SK-N-SH treated with all-trans-retinoic acid at 6 μM for 48 hours (cell line): ENCODE measurements around the gene AMD1.

Experiments
- ATAC-seq: fragments of 200-7000 bp; cut with Tn5 transposase; 3 replicates; pipeline ENCODE4 v1.9.1; 2020; ENCODE audit warnings: mild to moderate bottlenecking, moderate library complexity
- ARNTL ChIP-seq: fragments of 450-650 bp; formaldehyde crosslinking; IDR thresholded peaks from 2 replicates; pipeline ENCODE4 v1.5.0; 2020; ENCODE audit warnings: low read depth, mild to moderate bottlenecking, moderate library complexity, borderline replicate concordance
- BACH2 ChIP-seq: fragments of 250-450 bp; sonication (Bioruptor Pico); IDR thresholded peaks from 2 replicates; pipeline ENCODE4 v1.9.0; 2021; ENCODE audit warnings: mild to moderate bottlenecking, borderline replicate concordance
- CSDC2 ChIP-seq: fragments of 250-450 bp; sonication (Bioruptor Pico); IDR thresholded peaks from 2 replicates; pipeline ENCODE4 v1.5.0; 2020; ENCODE audit warnings: mild to moderate bottlenecking, moderate library complexity
- GLIS3 ChIP-seq: fragments of 250-450 bp; sonication (Bioruptor Pico); IDR thresholded peaks from 2 replicates; pipeline ENCODE4 v1.5.0; 2020; ENCODE audit warnings: mild to moderate bottlenecking, moderate library complexity
- ISL1 ChIP-seq: fragments of 250-450 bp; sonication (Bioruptor Pico); IDR thresholded peaks from 2 replicates; pipeline ENCODE4 v2.1.2; 2022; ENCODE audit warnings: mild to moderate bottlenecking, moderate library complexity
- OSR1 ChIP-seq: fragments of 250-450 bp; sonication (Bioruptor Pico); IDR thresholded peaks from 2 replicates; pipeline ENCODE4 v1.8.0; 2022; ENCODE audit warnings: moderate library complexity, mild to moderate bottlenecking, inconsistent platforms
- PPARA ChIP-seq: fragments of 250-450 bp; sonication (Bioruptor Pico); IDR thresholded peaks from 2 replicates; pipeline ENCODE4 v1.5.0; 2020; ENCODE audit warnings: mild to moderate bottlenecking, borderline replicate concordance
- RARB ChIP-seq: fragments of 250-450 bp; sonication (Bioruptor Pico); IDR thresholded peaks from 2 replicates; pipeline ENCODE4 v1.8.0; 2021; ENCODE audit warnings: mild to moderate bottlenecking, moderate library complexity
- SNAI2 ChIP-seq: fragments of 250-450 bp; sonication (Bioruptor Pico); IDR thresholded peaks from 2 replicates; pipeline ENCODE4 v1.5.0; 2020; ENCODE audit warnings: mild to moderate bottlenecking, moderate library complexity
- TCF4 ChIP-seq: fragments of 250-450 bp; sonication (Bioruptor Pico); IDR thresholded peaks from 2 replicates; pipeline ENCODE4 v1.8.0; 2021; ENCODE audit warnings: mild to moderate bottlenecking, moderate library complexity, borderline replicate concordance
- TOX ChIP-seq: fragments of 250-450 bp; sonication (Bioruptor Pico); IDR thresholded peaks from 2 replicates; pipeline ENCODE4 v1.8.0; 2021; ENCODE audit warnings: mild to moderate bottlenecking, moderate library complexity, borderline replicate concordance
- ZC3H10 ChIP-seq: fragments of 250-450 bp; sonication (Bioruptor Pico); IDR thresholded peaks from 2 replicates; pipeline ENCODE4 v1.5.1; 2021; ENCODE audit warnings: mild to moderate bottlenecking, moderate library complexity
- ZFP3 ChIP-seq: fragments of 250-450 bp; sonication (Bioruptor Pico); IDR thresholded peaks from 2 replicates; pipeline ENCODE4 v1.5.0; 2020; ENCODE audit warnings: mild to moderate bottlenecking, moderate library complexity
- ZFP30 ChIP-seq: fragments of 450-650 bp; formaldehyde crosslinking; IDR thresholded peaks from 2 replicates; pipeline ENCODE4 v1.5.0; 2022; ENCODE audit warnings: mild to moderate bottlenecking, moderate library complexity
- ZNF565 ChIP-seq: fragments of 450-650 bp; formaldehyde crosslinking; conservative IDR thresholded peaks from 2 replicates; pipeline ENCODE4 v1.5.0; 2020; ENCODE audit warnings: low read depth, mild to moderate bottlenecking, moderate library complexity
- ZNF70 ChIP-seq: fragments of 450-650 bp; formaldehyde crosslinking; IDR thresholded peaks from 2 replicates; pipeline ENCODE4 v1.5.0; 2020; ENCODE audit warnings: mild to moderate bottlenecking, moderate library complexity
- ZNF8 ChIP-seq: fragments of 450-650 bp; formaldehyde crosslinking; IDR thresholded peaks from 2 replicates; pipeline ENCODE4 v1.5.0; 2020; ENCODE audit warnings: mild to moderate bottlenecking, moderate library complexity
- TF ChIP-seq, protein P1 (sequence below): fragments of 250-450 bp; sonication (Bioruptor Pico); IDR thresholded peaks from 2 replicates; pipeline ENCODE4 v1.5.1; 2021; ENCODE audit warnings: mild to moderate bottlenecking, moderate library complexity
- TF ChIP-seq, protein P2 (sequence below): fragments of 250-450 bp; sonication (Bioruptor Pico); IDR thresholded peaks from 2 replicates; pipeline ENCODE4 v1.5.1; 2020; ENCODE audit warnings: low read depth, mild to moderate bottlenecking, moderate library complexity
- TF ChIP-seq, protein P3 (sequence below): fragments of 250-450 bp; sonication (Bioruptor Pico); IDR thresholded peaks from 2 replicates; pipeline ENCODE4 v1.5.0; 2020; ENCODE audit warnings: mild to moderate bottlenecking, moderate library complexity
- TF ChIP-seq, protein P4 (sequence below): fragments of 250-450 bp; sonication (Bioruptor Pico); IDR thresholded peaks from 2 replicates; pipeline ENCODE4 v1.8.0; 2021; ENCODE audit warnings: low read depth, mild to moderate bottlenecking, moderate library complexity, borderline replicate concordance

AMD1 gene

DNA sequence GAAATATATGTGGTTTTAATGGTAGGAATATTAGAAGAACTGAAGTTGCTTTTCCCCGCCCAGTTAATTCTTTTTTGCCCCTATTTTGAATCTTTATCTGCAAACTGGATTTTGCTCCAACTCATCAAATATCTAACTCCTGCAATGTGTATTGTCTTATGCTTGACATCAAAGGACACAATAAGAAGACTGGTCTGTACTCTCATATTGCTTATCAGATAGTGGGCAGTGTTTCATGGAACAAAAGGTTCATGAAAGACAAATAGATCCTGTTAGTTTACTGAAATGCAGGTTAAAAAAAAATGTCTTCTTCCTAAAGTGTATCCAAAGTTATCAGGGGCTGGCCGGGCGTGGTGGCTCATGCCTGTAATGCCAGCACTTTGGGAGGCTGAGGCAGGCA is 56.2 kb downstream of the AMD1 start (continued):
- TF ChIP-seq TCF4 (no peak), PPARA (CRISPR knock-in tag) (no peak), ZNF70 (no peak), ZNF8 (CRISPR knock-in tag) (no peak), GLIS3 (CRISPR knock-in tag) (no peak), ZNF565 (no peak)
- TF ChIP-seq, protein P1, sequence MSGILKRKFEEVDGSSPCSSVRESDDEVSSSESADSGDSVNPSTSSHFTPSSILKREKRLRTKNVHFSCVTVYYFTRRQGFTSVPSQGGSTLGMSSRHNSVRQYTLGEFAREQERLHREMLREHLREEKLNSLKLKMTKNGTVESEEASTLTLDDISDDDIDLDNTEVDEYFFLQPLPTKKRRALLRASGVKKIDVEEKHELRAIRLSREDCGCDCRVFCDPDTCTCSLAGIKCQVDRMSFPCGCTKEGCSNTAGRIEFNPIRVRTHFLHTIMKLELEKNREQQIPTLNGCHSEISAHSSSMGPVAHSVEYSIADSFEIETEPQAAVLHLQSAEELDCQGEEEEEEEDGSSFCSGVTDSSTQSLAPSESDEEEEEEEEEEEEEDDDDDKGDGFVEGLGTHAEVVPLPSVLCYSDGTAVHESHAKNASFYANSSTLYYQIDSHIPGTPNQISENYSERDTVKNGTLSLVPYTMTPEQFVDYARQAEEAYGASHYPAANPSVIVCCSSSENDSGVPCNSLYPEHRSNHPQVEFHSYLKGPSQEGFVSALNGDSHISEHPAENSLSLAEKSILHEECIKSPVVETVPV = no peak

DNA sequence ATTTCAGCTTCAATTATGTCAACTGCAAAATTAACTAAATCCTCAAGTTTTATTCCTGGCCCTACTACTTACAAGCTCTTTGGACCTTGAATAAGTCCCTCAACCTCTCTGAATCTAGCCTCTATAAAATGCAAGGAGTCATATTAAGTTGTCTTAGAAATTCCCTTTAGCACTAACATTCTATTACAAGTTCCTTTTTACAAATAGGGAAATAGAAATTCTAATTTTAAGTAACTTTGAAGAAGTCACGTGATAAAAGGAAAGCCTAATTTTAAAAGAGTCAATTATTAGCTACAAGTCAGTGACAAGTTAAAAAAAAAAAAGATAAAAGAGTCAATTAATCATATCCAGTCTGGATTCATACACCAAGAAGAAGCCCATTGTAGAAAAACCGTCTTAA is 59.3 kb downstream of the AMD1 start:
- no peak for ATAC-seq
- no peak for TF ChIP-seq CSDC2 (CRISPR knock-in tag)
- TF ChIP-seq RARB = no peak
- TF ChIP-seq GLIS3 (CRISPR knock-in tag) = no peak
- no peak for TF ChIP-seq PPARA (CRISPR knock-in tag)
- no peak for TF ChIP-seq TOX (CRISPR knock-in tag)
- no peak for TF ChIP-seq ZFP30
- TF ChIP-seq, protein P2, sequence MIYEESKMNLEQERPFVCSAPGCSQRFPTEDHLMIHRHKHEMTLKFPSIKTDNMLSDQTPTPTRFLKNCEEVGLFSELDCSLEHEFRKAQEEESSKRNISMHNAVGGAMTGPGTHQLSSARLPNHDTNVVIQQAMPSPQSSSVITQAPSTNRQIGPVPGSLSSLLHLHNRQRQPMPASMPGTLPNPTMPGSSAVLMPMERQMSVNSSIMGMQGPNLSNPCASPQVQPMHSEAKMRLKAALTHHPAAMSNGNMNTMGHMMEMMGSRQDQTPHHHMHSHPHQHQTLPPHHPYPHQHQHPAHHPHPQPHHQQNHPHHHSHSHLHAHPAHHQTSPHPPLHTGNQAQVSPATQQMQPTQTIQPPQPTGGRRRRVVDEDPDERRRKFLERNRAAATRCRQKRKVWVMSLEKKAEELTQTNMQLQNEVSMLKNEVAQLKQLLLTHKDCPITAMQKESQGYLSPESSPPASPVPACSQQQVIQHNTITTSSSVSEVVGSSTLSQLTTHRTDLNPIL (CRISPR knock-in tag) = no peak
- TF ChIP-seq ZFP3 (CRISPR knock-in tag) = no peak
- no peak for TF ChIP-seq TCF4
- TF ChIP-seq, protein P1 = no peak
- TF ChIP-seq ZC3H10 (CRISPR knock-in tag) = no peak
- TF ChIP-seq ZNF565 = no peak
- TF ChIP-seq, protein P3, sequence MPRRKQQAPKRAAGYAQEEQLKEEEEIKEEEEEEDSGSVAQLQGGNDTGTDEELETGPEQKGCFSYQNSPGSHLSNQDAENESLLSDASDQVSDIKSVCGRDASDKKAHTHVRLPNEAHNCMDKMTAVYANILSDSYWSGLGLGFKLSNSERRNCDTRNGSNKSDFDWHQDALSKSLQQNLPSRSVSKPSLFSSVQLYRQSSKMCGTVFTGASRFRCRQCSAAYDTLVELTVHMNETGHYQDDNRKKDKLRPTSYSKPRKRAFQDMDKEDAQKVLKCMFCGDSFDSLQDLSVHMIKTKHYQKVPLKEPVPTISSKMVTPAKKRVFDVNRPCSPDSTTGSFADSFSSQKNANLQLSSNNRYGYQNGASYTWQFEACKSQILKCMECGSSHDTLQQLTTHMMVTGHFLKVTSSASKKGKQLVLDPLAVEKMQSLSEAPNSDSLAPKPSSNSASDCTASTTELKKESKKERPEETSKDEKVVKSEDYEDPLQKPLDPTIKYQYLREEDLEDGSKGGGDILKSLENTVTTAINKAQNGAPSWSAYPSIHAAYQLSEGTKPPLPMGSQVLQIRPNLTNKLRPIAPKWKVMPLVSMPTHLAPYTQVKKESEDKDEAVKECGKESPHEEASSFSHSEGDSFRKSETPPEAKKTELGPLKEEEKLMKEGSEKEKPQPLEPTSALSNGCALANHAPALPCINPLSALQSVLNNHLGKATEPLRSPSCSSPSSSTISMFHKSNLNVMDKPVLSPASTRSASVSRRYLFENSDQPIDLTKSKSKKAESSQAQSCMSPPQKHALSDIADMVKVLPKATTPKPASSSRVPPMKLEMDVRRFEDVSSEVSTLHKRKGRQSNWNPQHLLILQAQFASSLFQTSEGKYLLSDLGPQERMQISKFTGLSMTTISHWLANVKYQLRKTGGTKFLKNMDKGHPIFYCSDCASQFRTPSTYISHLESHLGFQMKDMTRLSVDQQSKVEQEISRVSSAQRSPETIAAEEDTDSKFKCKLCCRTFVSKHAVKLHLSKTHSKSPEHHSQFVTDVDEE (CRISPR knock-in tag) = no peak
- no peak for TF ChIP-seq ZNF70
- no peak for TF ChIP-seq ISL1 (CRISPR knock-in tag)
- TF ChIP-seq ZNF8 (CRISPR knock-in tag) = no peak
- TF ChIP-seq SNAI2 (CRISPR knock-in tag) = no peak
- no peak for TF ChIP-seq ARNTL
- no peak for TF ChIP-seq BACH2 (CRISPR knock-in tag)
- TF ChIP-seq OSR1 = no peak

DNA sequence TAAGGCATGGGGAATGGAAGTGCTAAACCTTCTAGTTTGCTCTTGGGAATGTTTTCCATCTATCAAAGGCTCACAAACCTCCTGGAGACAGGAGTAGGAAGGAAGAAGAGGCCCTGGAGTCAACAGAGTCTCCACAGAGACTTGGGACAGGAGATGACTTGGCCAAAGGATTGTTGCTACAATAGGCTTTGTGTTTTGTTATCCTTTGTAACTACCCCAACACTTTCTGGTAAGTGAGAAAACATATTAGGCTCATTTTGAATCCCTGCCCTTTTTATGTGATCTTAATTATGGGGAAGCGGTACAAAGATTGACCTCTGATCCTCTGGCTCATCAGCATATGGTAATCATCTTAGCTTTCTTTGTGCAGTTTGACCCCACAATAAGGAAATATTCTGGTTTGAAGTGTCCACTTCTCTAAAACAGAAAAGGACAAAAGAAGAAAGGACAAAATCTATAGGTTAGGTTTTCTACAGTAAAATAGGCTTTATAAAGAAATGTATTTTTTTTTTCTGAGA is 59.9 kb downstream of the AMD1 start:
- TF ChIP-seq, protein P4, sequence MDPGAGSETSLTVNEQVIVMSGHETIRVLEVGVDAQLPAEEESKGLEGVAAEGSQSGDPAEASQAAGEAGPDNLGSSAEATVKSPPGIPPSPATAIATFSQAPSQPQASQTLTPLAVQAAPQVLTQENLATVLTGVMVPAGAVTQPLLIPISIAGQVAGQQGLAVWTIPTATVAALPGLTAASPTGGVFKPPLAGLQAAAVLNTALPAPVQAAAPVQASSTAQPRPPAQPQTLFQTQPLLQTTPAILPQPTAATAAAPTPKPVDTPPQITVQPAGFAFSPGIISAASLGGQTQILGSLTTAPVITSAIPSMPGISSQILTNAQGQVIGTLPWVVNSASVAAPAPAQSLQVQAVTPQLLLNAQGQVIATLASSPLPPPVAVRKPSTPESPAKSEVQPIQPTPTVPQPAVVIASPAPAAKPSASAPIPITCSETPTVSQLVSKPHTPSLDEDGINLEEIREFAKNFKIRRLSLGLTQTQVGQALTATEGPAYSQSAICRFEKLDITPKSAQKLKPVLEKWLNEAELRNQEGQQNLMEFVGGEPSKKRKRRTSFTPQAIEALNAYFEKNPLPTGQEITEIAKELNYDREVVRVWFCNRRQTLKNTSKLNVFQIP = no peak
- no peak for TF ChIP-seq ZNF565
- no peak for TF ChIP-seq PPARA (CRISPR knock-in tag)
- no peak for ATAC-seq

DNA sequence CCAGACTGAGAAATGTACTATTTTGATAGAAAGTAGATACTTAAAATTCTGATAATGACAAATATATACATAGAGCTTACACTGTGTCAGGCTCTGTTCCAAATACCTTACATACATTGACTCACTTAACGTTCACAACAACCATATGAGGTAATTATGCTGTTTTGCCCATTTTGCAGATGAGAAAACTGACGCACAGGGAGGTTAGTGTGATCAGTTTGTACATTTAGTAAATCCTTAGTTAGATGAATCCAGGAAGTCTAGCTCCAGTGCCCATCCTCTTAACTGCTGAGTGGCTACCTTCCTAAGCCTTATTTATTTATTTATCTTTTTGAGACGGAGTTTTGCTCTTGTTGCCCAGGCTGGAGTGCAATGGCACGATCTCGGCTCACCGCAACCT is 60.6 kb downstream of the AMD1 start:
- ATAC-seq = no peak
- TF ChIP-seq OSR1 (no peak), ZFP3 (CRISPR knock-in tag) (no peak), ZNF70 (no peak), SNAI2 (CRISPR knock-in tag) (no peak), PPARA (CRISPR knock-in tag) (no peak), ARNTL (no peak), BACH2 (CRISPR knock-in tag) (no peak), ISL1 (CRISPR knock-in tag) (no peak), GLIS3 (CRISPR knock-in tag) (no peak)
- TF ChIP-seq, protein P2 (CRISPR knock-in tag) = no peak
- TF ChIP-seq, protein P4 = no peak
- TF ChIP-seq, protein P3 (CRISPR knock-in tag) = no peak
